GM19099 (cell line): ENCODE data around the gene EPHB4.
A peak's percentile ranks its signal among the peaks of the same experiment; 100 is the strongest.

Experiments used
- POLR2A ChIP-seq: IDR thresholded peaks from 3 replicates; pipeline ENCODE4 v1.6.1; 2011; ENCODE audit warnings: low read depth; ENCODE audit not compliant: insufficient read length; ENCODE audit errors: extremely low read depth

EPHB4 gene

DNA sequence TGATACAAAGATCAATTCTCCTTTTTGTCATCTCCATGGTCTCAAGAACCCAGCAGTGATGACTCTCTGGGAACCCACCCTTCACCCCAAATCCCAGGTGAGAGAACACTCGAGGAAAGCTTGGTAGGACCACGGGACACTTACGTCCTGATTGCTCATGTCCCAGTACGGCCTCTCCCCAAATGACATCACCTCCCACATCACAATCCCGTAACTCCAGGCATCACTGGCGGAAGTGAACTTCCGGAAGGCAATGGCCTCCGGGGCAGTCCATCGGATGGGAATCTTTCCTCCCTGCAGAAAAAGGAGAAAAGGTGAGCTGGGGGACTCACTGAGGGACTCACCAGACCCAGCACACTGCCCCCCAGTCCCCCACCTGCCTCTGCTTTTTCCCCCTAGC lies 21.0 kb downstream of the EPHB4 start:
- no peak for TF ChIP-seq POLR2A

DNA sequence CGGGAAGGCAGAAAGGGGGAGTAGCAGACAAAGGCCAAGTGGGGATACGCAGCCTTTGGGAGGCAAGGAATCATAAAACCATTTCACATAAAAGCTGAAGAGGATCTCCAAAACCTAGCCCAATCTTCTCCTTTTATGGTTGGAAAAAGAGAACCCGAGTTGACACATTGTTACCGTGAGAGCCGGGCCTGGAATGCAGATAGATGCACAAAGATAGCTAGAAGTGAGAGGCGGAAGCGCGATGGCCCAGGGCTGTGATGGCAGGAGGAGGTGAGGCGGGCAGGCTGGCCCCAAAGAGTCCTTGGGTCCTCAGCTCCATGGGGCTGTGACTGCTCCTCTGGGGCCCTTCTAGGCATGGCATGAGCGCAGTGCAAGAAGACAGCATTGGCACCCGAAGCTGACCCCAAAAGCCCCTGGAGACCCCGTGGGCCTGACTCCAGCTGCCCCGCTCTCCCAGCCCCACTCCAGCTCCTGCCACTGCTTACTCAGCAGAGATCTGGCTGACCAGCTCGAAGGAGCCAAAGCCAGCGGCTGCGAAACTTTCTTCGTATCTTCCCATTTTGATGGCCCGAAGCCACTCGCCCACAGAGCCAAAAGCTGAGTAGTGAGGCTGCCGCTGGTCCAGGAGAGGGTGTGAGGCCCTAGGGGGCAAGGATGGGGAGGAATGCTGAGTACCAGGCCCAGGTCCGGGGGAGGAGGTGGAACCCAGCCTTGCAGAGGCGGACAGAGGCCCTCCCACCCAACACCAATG lies 22.5 kb downstream of the EPHB4 start:
- no peak for TF ChIP-seq POLR2A

GRCh38 chr7:100803398-100804161 lies 23.7 kb downstream of the EPHB4 start:
- TF ChIP-seq POLR2A = peak; percentile 61

DNA sequence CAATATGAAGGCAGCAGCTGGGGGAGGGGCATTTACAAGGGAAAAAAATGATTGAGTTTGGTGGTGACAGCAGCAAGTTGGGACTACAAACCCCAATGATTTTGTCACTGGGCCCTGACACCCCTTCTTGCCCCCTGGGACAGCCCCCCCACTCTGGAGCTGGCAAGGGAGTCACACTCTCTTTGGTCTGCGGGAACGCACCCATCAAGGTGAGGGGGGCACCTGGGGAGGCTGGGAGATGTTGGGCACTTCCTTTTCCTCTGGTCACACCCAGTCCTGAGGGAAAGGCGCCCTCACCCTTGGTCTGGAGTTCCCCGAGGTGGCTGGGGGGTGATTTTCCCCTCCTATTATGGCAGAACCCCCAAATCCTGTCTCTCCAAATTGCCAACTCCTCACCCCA lies 24.4 kb downstream of the EPHB4 start:
- no peak for TF ChIP-seq POLR2A

DNA sequence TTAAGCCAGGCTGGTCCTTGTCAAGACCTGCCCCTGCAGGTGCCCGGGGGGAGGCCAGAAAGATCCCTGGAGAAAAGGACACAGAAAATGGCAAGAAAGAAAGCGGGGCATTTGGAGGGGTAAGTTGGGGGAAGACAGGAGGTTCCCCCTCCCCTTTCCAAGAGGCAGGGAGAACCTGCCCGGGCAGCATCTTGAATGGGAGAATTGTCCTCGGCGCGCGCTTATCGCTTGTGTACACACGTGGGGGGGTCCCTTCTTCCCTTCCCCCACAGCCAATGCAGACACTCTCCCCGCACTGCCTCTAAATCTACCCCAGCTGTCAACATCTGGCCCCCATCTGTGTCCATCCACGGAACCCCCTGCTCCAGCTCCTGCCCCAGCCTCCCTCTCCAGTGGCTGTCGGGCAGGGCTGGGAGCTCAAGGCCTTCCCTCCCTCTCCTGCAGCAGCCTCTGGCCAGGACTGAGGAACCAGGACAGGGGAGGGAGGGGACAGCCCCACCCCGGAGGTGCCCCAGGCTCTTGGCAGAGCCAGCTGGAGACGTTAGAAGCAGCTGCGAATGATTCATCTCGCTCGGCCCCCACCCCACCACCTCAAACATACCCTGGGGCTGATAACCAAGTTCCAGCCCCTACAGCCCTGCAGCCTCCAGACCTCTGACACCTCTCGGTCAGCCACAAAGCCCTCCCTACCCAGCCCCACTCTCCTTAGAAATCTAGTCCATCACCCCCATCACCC lies 25.3 kb downstream of the EPHB4 start:
- no peak for TF ChIP-seq POLR2A

GRCh38 chr7:100799037-100799896 lies 28.1 kb downstream of the EPHB4 start:
- TF ChIP-seq POLR2A = no peak

- no peak for TF ChIP-seq POLR2A
Measured at GRCh38 chr7:100794741-100795140, 32.6 kb downstream of the EPHB4 start.

GRCh38 chr7:100793806-100794660 lies 33.3 kb downstream of the EPHB4 start:
- TF ChIP-seq POLR2A = no peak

- no peak for TF ChIP-seq POLR2A
Measured at GRCh38 chr7:100791881-100792666, 35.2 kb downstream of the EPHB4 start.

- TF ChIP-seq POLR2A = no peak
Measured at GRCh38 chr7:100789055-100789454, 38.3 kb downstream of the EPHB4 start.

GRCh38 chr7:100786323-100786722 lies 41.0 kb downstream of the EPHB4 start:
- no peak for TF ChIP-seq POLR2A

- no peak for TF ChIP-seq POLR2A
Measured at GRCh38 chr7:100785878-100786277, 41.4 kb downstream of the EPHB4 start.

GRCh38 chr7:100783804-100784203 lies 43.5 kb downstream of the EPHB4 start:
- no peak for TF ChIP-seq POLR2A
